ENCODE measurements around the gene ZNF281.
"Not testable (repeated sequence)": the region's sequence is repeated elsewhere in the genome, so short reads cannot be mapped to it uniquely, and the experiment has no call there.

ZNF281 gene

DNA sequence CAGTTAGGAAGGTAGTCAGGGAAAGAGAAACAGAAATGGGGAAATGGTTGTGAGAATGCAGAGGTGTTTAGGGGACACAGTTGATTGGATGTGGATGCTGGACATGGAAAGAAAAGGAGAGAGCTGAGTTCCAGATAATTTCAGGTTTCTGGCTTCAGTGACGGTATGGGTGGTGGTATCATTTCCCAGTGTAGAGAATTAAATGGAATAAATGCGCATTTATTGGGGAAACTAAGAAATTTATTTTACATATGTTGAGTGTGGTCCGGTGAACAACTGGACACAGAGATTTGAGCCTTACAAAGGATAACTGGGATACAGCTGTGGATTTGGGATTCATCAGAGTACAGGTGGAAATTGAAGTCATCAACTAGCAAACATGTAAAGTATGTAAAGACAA lies 12.4 kb upstream of the ZNF281 start:
- H3K27ac ChIP-seq: no peak overlapping the region
- no peak overlapping the region for H3K4me2 ChIP-seq
- no peaks in the 10 kb centered on the region for H3K79me2 ChIP-seq (ENCODE audit: insufficient read depth, low read depth)
- no peak overlapping the region for H3K9ac ChIP-seq
- no peaks in the 10 kb centered on the region for H4K20me1 ChIP-seq (ENCODE audit: insufficient read depth)
- no peak overlapping the region for H2AFZ ChIP-seq (ENCODE audit: low read depth)
- H3K4me3 ChIP-seq (IDR thresholded peaks at IDR 0.05; ENCODE audit: insufficient read depth, low read depth, low read length): no peak overlapping the region
- H3K4me1 ChIP-seq (ENCODE audit: low read depth, poor library complexity, severe bottlenecking): peaks cover 4% of the 10 kb centered on the region
- no peaks in the 10 kb centered on the region for H3K36me3 ChIP-seq (ENCODE audit: insufficient read depth)
- H3K27me3 ChIP-seq (ENCODE audit: insufficient read depth, low read depth): no peaks in the 10 kb centered on the region
- TF ChIP-seq, protein P1, sequence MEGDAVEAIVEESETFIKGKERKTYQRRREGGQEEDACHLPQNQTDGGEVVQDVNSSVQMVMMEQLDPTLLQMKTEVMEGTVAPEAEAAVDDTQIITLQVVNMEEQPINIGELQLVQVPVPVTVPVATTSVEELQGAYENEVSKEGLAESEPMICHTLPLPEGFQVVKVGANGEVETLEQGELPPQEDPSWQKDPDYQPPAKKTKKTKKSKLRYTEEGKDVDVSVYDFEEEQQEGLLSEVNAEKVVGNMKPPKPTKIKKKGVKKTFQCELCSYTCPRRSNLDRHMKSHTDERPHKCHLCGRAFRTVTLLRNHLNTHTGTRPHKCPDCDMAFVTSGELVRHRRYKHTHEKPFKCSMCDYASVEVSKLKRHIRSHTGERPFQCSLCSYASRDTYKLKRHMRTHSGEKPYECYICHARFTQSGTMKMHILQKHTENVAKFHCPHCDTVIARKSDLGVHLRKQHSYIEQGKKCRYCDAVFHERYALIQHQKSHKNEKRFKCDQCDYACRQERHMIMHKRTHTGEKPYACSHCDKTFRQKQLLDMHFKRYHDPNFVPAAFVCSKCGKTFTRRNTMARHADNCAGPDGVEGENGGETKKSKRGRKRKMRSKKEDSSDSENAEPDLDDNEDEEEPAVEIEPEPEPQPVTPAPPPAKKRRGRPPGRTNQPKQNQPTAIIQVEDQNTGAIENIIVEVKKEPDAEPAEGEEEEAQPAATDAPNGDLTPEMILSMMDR (conservative IDR thresholded peaks at IDR 0.05; ENCODE audit: low read depth, low read length): no peak

GRCh38 chr1:200415789-200416593 lies 6.2 kb upstream of the ZNF281 start:
- Histone ChIP-seq H4K20me1 (ENCODE audit: insufficient read depth) (no peaks in the 10 kb centered on the region), H3K4me1 (ENCODE audit: low read depth, poor library complexity, severe bottlenecking) (peaks cover 40% of the 10 kb centered on the region), H3K27me3 (ENCODE audit: insufficient read depth, low read depth) (no peaks in the 10 kb centered on the region), H3K4me2 (peak overlapping the region; percentile 71), H3K4me3 (IDR thresholded peaks at IDR 0.05; ENCODE audit: insufficient read depth, low read depth, low read length) (peak overlapping the region; percentile 62), H3K9ac (peak overlapping the region; percentile 3; the same call in 1 of the 2 replicates), H3K27ac (peak overlapping the region; percentile 38; the same call in 1 of the 2 replicates), H3K36me3 (ENCODE audit: insufficient read depth) (no peaks in the 10 kb centered on the region), H3K79me2 (ENCODE audit: insufficient read depth, low read depth) (no peaks in the 10 kb centered on the region), H2AFZ (ENCODE audit: low read depth) (peak overlapping the region; percentile 38)
- TF ChIP-seq, protein P1 (conservative IDR thresholded peaks at IDR 0.05; ENCODE audit: low read depth, low read length): no peak

DNA sequence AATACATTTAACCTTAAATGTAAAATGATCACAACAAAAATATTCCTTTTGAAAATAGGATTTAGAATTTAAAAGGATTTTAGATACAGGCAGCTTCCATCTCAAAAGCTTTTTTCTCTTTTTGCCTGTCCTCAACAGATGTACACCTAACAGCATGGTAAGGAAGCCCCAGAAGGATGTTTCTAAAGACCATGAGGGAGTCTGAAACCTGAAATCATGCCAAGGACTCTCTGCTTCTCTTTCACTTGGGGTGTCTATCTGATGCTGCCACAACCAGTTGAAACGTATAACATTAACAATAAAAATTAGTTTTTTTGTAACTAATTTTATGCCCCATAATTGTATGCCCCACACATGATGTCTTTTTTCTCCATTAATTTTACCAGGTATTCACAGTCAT lies 5.4 kb upstream of the ZNF281 start:
- no peaks in the 10 kb centered on the region for H3K79me2 ChIP-seq (ENCODE audit: insufficient read depth, low read depth)
- peak overlapping the region; percentile 38; the same call in 1 of the 2 replicates for H3K27ac ChIP-seq
- TF ChIP-seq, protein P1 (conservative IDR thresholded peaks at IDR 0.05; ENCODE audit: low read depth, low read length): no peak
- peaks cover 48% of the 10 kb centered on the region for H3K4me1 ChIP-seq (ENCODE audit: low read depth, poor library complexity, severe bottlenecking)
- H4K20me1 ChIP-seq (ENCODE audit: insufficient read depth): no peaks in the 10 kb centered on the region
- peak overlapping the region; percentile 38 for H2AFZ ChIP-seq (ENCODE audit: low read depth)
- peak overlapping the region; percentile 3; the same call in 1 of the 2 replicates for H3K9ac ChIP-seq
- no peaks in the 10 kb centered on the region for H3K36me3 ChIP-seq (ENCODE audit: insufficient read depth)
- H3K4me2 ChIP-seq: peak overlapping the region; percentile 71
- peak overlapping the region; percentile 62 for H3K4me3 ChIP-seq (IDR thresholded peaks at IDR 0.05; ENCODE audit: insufficient read depth, low read depth, low read length)
- no peaks in the 10 kb centered on the region for H3K27me3 ChIP-seq (ENCODE audit: insufficient read depth, low read depth)

DNA sequence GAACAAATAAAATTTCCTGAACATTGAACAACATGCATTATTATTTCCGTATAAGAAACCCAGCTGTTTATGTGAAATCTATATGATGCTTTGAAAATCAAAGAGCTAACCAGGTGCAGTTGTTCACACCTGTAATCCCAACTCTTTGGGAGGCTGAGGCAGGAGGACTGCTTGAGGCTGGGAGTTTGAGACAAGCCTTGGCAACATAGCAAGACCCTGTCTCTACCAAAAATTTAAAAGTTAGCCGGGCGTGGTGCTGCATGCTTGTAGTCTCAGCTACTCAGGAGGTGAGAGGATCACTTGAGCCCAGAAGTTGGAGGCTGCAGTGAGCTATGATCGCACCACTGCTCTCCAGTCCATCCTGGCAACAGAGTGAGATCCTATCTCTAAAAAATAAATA lies 4.8 kb upstream of the ZNF281 start:
- H3K27me3 ChIP-seq (ENCODE audit: insufficient read depth, low read depth): no peaks in the 10 kb centered on the region
- no peak overlapping the region for H3K9ac ChIP-seq
- H3K4me1 ChIP-seq (ENCODE audit: low read depth, poor library complexity, severe bottlenecking): peaks cover 50% of the 10 kb centered on the region
- peak overlapping the region; percentile 38; the same call in 1 of the 2 replicates for H3K27ac ChIP-seq
- peak overlapping the region; percentile 71 for H3K4me2 ChIP-seq
- peak overlapping the region; percentile 38 for H2AFZ ChIP-seq (ENCODE audit: low read depth)
- TF ChIP-seq, protein P1 (conservative IDR thresholded peaks at IDR 0.05; ENCODE audit: low read depth, low read length): no peak
- no peak overlapping the region for H3K4me3 ChIP-seq (IDR thresholded peaks at IDR 0.05; ENCODE audit: insufficient read depth, low read depth, low read length)
- no peaks in the 10 kb centered on the region for H4K20me1 ChIP-seq (ENCODE audit: insufficient read depth)
- H3K36me3 ChIP-seq (ENCODE audit: insufficient read depth): no peaks in the 10 kb centered on the region
- H3K79me2 ChIP-seq (ENCODE audit: insufficient read depth, low read depth): peaks cover 1% of the 10 kb centered on the region; the same call in 1 of the 2 replicates

GRCh38 chr1:200413766-200414165 lies 3.9 kb upstream of the ZNF281 start:
- H3K4me1 ChIP-seq (ENCODE audit: low read depth, poor library complexity, severe bottlenecking): peaks cover 53% of the 10 kb centered on the region
- H3K9ac ChIP-seq; H3K27ac ChIP-seq; H2AFZ ChIP-seq (ENCODE audit: low read depth); H3K27me3 ChIP-seq (ENCODE audit: insufficient read depth, low read depth); H3K36me3 ChIP-seq (ENCODE audit: insufficient read depth); H4K20me1 ChIP-seq (ENCODE audit: insufficient read depth); H3K4me2 ChIP-seq; H3K4me3 ChIP-seq (IDR thresholded peaks at IDR 0.05; ENCODE audit: insufficient read depth, low read depth, low read length): not testable (repeated sequence)
- peaks cover 10% of the 10 kb centered on the region for H3K79me2 ChIP-seq (ENCODE audit: insufficient read depth, low read depth)

Data from KMS-11 (cell line).